OCI-LY3 (cell line): Measurements from ENCODE around the gene EXOSC9.

Experiments used
- EZH2phosphoT487 ChIP-seq: fragments of 200-600 bp; shearing (Covaris generic); IDR thresholded peaks from 2 replicates; pipeline ENCODE4 v1.6.1; 2018; ENCODE audit warnings: antibody characterized with exemption, mixed run types, low read depth
- TF ChIP-seq, protein P1 (sequence below): fragments of 200-600, 300-600 bp; sonication (generic); IDR thresholded peaks from 2 replicates; pipeline ENCODE4 v1.5.1; 2014; ENCODE audit warnings: antibody characterized with exemption, low read length, low read depth

- TF ChIP-seq, protein P1, sequence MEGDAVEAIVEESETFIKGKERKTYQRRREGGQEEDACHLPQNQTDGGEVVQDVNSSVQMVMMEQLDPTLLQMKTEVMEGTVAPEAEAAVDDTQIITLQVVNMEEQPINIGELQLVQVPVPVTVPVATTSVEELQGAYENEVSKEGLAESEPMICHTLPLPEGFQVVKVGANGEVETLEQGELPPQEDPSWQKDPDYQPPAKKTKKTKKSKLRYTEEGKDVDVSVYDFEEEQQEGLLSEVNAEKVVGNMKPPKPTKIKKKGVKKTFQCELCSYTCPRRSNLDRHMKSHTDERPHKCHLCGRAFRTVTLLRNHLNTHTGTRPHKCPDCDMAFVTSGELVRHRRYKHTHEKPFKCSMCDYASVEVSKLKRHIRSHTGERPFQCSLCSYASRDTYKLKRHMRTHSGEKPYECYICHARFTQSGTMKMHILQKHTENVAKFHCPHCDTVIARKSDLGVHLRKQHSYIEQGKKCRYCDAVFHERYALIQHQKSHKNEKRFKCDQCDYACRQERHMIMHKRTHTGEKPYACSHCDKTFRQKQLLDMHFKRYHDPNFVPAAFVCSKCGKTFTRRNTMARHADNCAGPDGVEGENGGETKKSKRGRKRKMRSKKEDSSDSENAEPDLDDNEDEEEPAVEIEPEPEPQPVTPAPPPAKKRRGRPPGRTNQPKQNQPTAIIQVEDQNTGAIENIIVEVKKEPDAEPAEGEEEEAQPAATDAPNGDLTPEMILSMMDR, result no peak
- no peak for TF ChIP-seq EZH2phosphoT487
These were observed 42.1 kb upstream of the EXOSC9 start for GRCh38 chr4:121758925-121759568.
